Measurements from ENCODE around the gene RAB27A. TPM values are rescaled to one million over a fixed set of nuclear protein-coding genes. Genes with fewer than 3 reads are reported as not detected.

RAB27A gene
- total RNA-seq, 2 donors from 2014 or later, result 8.8 to 9.1 TPM

- Mint-ChIP-seq H3K4me1 (peaks cover 14% of the 10 kb centered on the region), H3K9me3 (no peaks in the 10 kb centered on the region), H3K27ac (no peak overlapping the region), H3K4me3 (no peak overlapping the region), H3K27me3 (ENCODE audit: insufficient read depth) (no peaks in the 10 kb centered on the region), H3K36me3 (ENCODE audit: low read depth) (no peaks in the 10 kb centered on the region)
- H3K9ac ChIP-seq (ENCODE audit: extremely low read depth, low read length, poor library complexity, severe bottlenecking), result no peak overlapping the region
- H3K27me3 ChIP-seq (ENCODE audit: control insufficient read depth, insufficient read depth, low read length, poor library complexity, severe bottlenecking), result no peaks in the 10 kb centered on the region
- H3K4me1 ChIP-seq (ENCODE audit: control insufficient read depth, insufficient read depth, low read length), result no peaks in the 10 kb centered on the region
- H3K4me3 ChIP-seq (ENCODE audit: low read length), result no peak overlapping the region
- TF ChIP-seq, protein P1, sequence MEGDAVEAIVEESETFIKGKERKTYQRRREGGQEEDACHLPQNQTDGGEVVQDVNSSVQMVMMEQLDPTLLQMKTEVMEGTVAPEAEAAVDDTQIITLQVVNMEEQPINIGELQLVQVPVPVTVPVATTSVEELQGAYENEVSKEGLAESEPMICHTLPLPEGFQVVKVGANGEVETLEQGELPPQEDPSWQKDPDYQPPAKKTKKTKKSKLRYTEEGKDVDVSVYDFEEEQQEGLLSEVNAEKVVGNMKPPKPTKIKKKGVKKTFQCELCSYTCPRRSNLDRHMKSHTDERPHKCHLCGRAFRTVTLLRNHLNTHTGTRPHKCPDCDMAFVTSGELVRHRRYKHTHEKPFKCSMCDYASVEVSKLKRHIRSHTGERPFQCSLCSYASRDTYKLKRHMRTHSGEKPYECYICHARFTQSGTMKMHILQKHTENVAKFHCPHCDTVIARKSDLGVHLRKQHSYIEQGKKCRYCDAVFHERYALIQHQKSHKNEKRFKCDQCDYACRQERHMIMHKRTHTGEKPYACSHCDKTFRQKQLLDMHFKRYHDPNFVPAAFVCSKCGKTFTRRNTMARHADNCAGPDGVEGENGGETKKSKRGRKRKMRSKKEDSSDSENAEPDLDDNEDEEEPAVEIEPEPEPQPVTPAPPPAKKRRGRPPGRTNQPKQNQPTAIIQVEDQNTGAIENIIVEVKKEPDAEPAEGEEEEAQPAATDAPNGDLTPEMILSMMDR (conservative IDR thresholded peaks at IDR 0.05), result no peak
- H3K36me3 ChIP-seq (ENCODE audit: control insufficient read depth, insufficient read depth, low read length), result no peaks in the 10 kb centered on the region
- H3K9me3 ChIP-seq (ENCODE audit: control insufficient read depth, low read length), result no peaks in the 10 kb centered on the region
- no peak for DNase-seq
- no peak overlapping the region for H3K27ac ChIP-seq (ENCODE audit: low read depth, low read length)
- 93 to 100% methylated on average over 2 to 4 of the region's 4 CpGs for WGBS, 2 experiments (ENCODE audit: insufficient coverage in 1 of 2, insufficient read length in 1 of 2)
Measured at GRCh38 chr15:55245059-55245458, 44.6 kb downstream of the RAB27A start.

- H3K9me3 Mint-ChIP-seq, result no peaks in the 10 kb centered on the region
- TF ChIP-seq, protein P1 (conservative IDR thresholded peaks at IDR 0.05), result no peak
- no peaks in the 10 kb centered on the region for H3K27me3 Mint-ChIP-seq (ENCODE audit: insufficient read depth)
- H3K36me3 Mint-ChIP-seq (ENCODE audit: low read depth), result no peaks in the 10 kb centered on the region
- H3K27me3 ChIP-seq (ENCODE audit: control insufficient read depth, insufficient read depth, low read length, poor library complexity, severe bottlenecking), result no peaks in the 10 kb centered on the region
- H3K4me1 ChIP-seq (ENCODE audit: control insufficient read depth, insufficient read depth, low read length), result no peaks in the 10 kb centered on the region
- no peak overlapping the region for H3K9ac ChIP-seq (ENCODE audit: extremely low read depth, low read length, poor library complexity, severe bottlenecking)
- H3K27ac ChIP-seq (ENCODE audit: low read depth, low read length), result no peak overlapping the region
- H3K27ac Mint-ChIP-seq, result no peak overlapping the region
- DNase-seq, result no peak
- WGBS, 2 experiments (ENCODE audit: insufficient coverage in 1 of 2, insufficient read length in 1 of 2), result no CpG with 5 or more reads among the region's 1 CpG
- no peak overlapping the region for H3K4me3 ChIP-seq (ENCODE audit: low read length)
- H3K36me3 ChIP-seq (ENCODE audit: control insufficient read depth, insufficient read depth, low read length), result no peaks in the 10 kb centered on the region
- no peaks in the 10 kb centered on the region for H3K9me3 ChIP-seq (ENCODE audit: control insufficient read depth, low read length)
- no peak overlapping the region for H3K4me3 Mint-ChIP-seq
- peaks cover 3% of the 10 kb centered on the region for H3K4me1 Mint-ChIP-seq
Measured at GRCh38 chr15:55241891-55242290, 47.7 kb downstream of the RAB27A start.

DNA sequence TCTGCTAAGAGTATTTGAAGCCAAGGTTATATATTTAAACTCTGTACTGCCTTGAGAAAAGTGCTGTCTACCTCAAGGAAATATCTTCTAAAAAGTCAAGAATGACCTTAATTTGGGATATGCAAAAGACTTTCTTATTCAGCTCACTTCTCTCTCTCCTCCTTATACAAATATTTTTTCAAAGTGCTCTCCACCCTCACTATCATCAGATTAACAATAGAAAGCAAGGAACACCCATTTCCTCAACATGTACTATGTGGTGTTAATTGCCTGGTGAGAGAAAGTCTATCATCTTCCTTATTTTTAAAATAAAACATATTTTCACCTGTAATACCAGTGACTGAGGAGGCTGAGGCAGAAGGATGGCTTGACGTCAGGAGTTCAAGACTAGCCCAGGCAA is 48.4 kb downstream of the RAB27A start:
- no peak overlapping the region for H3K4me3 ChIP-seq (ENCODE audit: low read length)
- DNase-seq, result no peak
- no peaks in the 10 kb centered on the region for H3K27me3 ChIP-seq (ENCODE audit: control insufficient read depth, insufficient read depth, low read length, poor library complexity, severe bottlenecking)
- Mint-ChIP-seq H3K9me3 (no peaks in the 10 kb centered on the region), H3K27me3 (ENCODE audit: insufficient read depth) (no peaks in the 10 kb centered on the region), H3K4me1 (peaks cover 2% of the 10 kb centered on the region), H3K4me3 (no peak overlapping the region), H3K36me3 (ENCODE audit: low read depth) (no peaks in the 10 kb centered on the region), H3K27ac (no peak overlapping the region)
- no peak overlapping the region for H3K9ac ChIP-seq (ENCODE audit: extremely low read depth, low read length, poor library complexity, severe bottlenecking)
- H3K9me3 ChIP-seq (ENCODE audit: control insufficient read depth, low read length), result no peaks in the 10 kb centered on the region
- H3K27ac ChIP-seq (ENCODE audit: low read depth, low read length), result no peak overlapping the region
- no peaks in the 10 kb centered on the region for H3K36me3 ChIP-seq (ENCODE audit: control insufficient read depth, insufficient read depth, low read length)
- no CpG with 5 or more reads among the region's 1 CpG for WGBS, 2 experiments (ENCODE audit: insufficient coverage in 1 of 2, insufficient read length in 1 of 2)
- H3K4me1 ChIP-seq (ENCODE audit: control insufficient read depth, insufficient read depth, low read length), result no peaks in the 10 kb centered on the region
- TF ChIP-seq, protein P1 (conservative IDR thresholded peaks at IDR 0.05), result no peak
